H1 (cell line): ENCODE results near the gene PRKCH. TPM values are rescaled to one million over a fixed set of nuclear protein-coding genes. Genes with fewer than 3 reads are reported as not detected.

Experiments used
- CTBP2 ChIP-seq: IDR thresholded peaks from 2 replicates; pipeline ENCODE4 v1.7.0; 2011; ENCODE audit warnings: borderline replicate concordance, mild to moderate bottlenecking, moderate library complexity, mixed read lengths, low read length; ENCODE audit not compliant: insufficient read depth, insufficient read length
- GABPA ChIP-seq: IDR thresholded peaks from 2 replicates; pipeline ENCODE4 v1.6.1; 2011; ENCODE audit warnings: mild to moderate bottlenecking, low read length, moderate library complexity, borderline replicate concordance; ENCODE audit not compliant: insufficient read depth
- GTF2F1 ChIP-seq: IDR thresholded peaks from 2 replicates; pipeline ENCODE4 v1.6.1; 2012; ENCODE audit warnings: low read depth, low read length, improper control_type of control experiment, borderline replicate concordance
- NRF1 ChIP-seq: IDR thresholded peaks from 2 replicates; pipeline ENCODE4 v1.6.1; 2011; ENCODE audit warnings: mild to moderate bottlenecking, low read depth, low read length, improper control_type of control experiment
- RBBP5 ChIP-seq: IDR thresholded peaks from 2 replicates; pipeline ENCODE4 v1.7.1; 2012; ENCODE audit warnings: low read depth, mild to moderate bottlenecking, inconsistent platforms, low read length, moderate library complexity, borderline replicate concordance
- TAF1 ChIP-seq: IDR thresholded peaks from 2 replicates; pipeline ENCODE4 v1.6.1; 2011; ENCODE audit warnings: mild to moderate bottlenecking, low read depth, low read length
- YY1 ChIP-seq: IDR thresholded peaks from 2 replicates; pipeline ENCODE4 v1.6.1; 2011; ENCODE audit warnings: low read depth, mild to moderate bottlenecking, low read length
- polyA plus RNA-seq, 7 experiments: library from polyadenylated mRNA; depleted of rRNA in 3 of 7; stranded (reverse) in 5 of 7; unstranded in 2 of 7; fragments of >200 nt in 5 of 7; fragments of 200-250 nt in 2 of 7; gene quantifications; 1 replicate in 5 of 7; 2 replicates in 1 of 7; 4 replicates in 1 of 7; pipeline versions ENCODE4 v1.2.1 to v1.2.3, GENCODE V29; 2011 to 2013; ENCODE audit warnings: missing spikeins in 2 of 7, mixed read lengths in 2 of 7
- total RNA-seq: library from RNA; stranded (reverse); fragmentation: NEBNext Ultra II Directional; extraction: Animal tissue kit (Norgen Biotek cat#: 25700); gene quantifications from 2 replicates; pipeline ENCODE4 v1.2.1, GENCODE V29; 2021

The PRKCH gene
- total and polyA plus RNA-seq, 2 of the 8 experiments (the other 6 are each of a cell fraction or from before 2014, with no cell fraction given): 6.4 to 7.0 TPM

DNA sequence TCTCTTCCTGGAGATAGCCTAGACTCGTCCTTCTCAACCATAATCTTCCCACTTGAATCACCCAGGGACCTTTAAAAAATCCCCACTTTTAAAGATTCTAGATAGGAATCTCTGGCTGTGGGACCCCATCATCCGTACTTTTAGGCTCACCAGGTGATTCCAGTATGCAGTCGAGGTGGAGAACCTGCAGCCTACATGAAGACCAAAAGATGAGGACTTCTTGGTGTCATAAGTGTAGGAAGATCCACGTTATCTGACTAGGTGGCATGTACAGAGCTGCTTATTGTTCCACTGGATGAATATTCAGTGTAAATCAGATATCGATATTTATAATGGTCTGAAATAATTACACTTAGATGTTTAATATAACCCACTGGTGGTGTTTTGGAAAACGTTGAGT lies 2.6 kb downstream of the PRKCH start (continued):
- TF ChIP-seq GTF2F1: no peak
- TF ChIP-seq NRF1: no peak
- no peak for TF ChIP-seq CTBP2
- TF ChIP-seq GABPA: no peak
- TF ChIP-seq YY1: no peak
- TF ChIP-seq TAF1: no peak
- no peak for TF ChIP-seq RBBP5
